GM18499 (cell line): ENCODE measurements around the gene NFKB2.

Experiments
- ATAC-seq: cut with Tn5 transposase; IDR thresholded peaks from one replicate; pipeline ENCODE4 v1.9.1; 2021; ENCODE audit warnings: moderate number of reproducible peaks; ENCODE audit not compliant: insufficient read depth, unreplicated experiment

The NFKB2 gene

DNA sequence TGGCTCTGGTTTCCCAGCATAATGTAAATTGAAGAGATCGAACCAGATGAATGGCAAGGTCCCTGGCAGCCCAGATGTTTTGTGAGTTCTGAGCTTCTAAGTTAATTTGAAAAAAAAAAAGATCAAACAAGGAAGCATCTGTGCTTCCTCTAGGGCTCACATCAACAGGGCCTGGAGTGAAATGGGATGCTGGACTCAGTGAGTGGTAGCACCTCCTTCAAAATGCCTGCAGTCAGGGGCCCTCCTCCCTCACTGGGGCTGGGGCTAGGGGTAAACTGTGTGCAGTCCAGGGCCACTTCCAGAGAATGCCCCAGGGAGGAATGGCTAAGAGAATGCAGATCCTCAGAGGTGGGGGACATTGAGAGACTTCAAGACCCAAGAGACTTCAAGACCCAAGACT is 42.9 kb downstream of the NFKB2 start:
- ATAC-seq = no peak

DNA sequence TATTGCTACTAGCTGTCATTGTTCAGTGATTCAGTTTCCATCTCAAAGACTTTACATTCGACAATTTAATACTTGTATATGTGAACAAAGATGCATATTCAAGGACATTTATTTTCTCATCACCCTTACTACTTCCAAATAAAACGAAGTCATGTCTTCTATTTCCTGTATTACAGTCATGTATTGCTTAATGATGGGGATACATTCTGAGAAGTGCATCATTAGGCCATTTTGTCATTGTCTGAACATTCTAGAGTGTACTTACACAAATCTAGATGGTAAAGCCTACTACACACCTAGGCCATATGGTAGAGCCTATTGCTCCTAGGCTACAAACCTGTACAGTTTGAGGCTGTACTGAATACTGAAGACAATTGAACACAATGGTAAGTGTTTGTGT is 49.3 kb downstream of the NFKB2 start:
- ATAC-seq = no peak

DNA sequence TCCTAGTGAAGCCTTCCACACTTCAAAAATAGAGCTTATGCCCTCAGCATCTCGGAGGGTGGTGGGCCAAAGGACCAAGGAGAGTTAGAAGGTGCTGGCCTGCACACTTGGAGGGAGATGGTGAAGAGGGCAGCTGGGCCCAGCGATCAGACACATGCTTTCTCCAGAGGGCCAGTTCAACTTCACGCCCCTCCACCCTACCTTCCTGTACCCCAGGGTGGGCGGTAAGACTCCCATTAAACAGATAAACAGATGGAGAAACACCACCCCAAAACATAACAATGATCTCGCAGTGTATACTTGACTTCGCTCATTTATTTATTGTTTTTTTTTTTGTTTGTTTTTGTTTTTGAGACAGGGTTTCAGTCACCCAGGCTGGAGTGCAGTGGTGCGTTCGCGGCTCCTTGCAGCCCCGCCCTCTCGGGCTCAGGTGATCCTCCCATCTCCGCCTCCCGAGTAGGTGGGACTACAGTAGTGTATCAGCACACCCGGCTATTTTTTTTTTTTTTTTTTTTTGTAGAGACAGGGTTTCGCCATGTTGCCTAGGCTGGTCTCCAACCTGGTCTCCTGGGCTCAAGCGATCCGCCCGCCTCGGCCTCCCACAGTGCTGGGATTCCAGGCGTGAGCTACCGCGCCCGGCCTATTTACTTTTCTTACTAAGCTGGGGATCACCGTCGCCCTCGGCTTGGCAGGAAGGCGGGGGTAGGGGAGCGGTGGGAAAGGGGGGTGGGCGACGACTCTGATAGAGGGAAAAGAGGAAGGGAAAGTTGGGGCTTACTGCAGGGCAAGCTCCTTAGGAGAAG is 54.0 kb downstream of the NFKB2 start:
- peak; percentile 35 for ATAC-seq

DNA sequence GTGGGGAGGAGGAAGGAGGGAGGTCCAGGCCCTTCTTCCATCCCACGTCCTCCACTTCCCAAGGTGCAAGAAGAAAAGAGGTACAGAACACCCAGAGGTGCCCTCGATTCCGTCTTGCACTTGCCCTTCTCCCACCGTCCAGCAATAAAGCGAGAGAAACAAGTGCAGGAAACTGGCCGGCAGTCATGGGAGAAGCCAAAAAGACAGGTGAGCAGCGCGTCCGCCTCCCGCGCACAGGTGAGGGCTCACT is 54.5 kb downstream of the NFKB2 start:
- no peak for ATAC-seq

DNA sequence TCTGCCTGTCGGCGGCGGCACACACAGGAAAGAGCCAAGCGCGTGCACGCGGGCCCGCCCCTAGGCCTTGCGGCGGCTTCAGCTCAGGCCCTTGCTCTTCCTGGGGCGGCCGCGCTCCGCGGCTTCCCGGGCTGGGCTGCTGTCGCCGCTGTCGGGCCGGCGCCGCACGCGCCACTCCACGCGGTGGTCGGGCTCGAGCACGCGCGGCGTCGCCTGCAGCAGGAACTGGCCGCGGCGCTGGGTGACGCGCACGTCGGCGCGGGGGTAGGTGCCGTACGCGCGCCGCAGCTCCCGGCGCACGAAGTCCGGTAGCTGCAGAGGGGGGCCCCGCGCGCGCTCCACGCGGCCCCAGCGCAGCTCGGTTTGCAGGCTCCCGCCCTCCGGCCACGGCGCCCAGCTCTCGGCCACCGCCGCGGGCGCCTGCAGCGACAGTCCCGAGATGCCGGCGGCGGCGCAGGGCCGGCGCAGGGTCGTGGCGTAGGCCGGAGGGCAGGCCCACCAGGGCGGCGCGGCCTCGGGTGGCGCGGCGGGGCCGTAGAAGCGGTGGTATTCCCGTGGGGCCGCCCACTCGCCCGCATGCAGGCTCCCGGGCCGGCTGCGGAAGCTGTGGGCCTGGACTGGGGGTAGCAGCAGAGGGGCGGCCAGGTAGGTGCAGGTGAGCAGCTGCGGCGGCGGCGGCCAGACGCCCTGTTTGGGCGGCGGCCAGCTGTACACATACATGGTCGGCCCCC is 55.0 kb downstream of the NFKB2 start:
- no peak for ATAC-seq

DNA sequence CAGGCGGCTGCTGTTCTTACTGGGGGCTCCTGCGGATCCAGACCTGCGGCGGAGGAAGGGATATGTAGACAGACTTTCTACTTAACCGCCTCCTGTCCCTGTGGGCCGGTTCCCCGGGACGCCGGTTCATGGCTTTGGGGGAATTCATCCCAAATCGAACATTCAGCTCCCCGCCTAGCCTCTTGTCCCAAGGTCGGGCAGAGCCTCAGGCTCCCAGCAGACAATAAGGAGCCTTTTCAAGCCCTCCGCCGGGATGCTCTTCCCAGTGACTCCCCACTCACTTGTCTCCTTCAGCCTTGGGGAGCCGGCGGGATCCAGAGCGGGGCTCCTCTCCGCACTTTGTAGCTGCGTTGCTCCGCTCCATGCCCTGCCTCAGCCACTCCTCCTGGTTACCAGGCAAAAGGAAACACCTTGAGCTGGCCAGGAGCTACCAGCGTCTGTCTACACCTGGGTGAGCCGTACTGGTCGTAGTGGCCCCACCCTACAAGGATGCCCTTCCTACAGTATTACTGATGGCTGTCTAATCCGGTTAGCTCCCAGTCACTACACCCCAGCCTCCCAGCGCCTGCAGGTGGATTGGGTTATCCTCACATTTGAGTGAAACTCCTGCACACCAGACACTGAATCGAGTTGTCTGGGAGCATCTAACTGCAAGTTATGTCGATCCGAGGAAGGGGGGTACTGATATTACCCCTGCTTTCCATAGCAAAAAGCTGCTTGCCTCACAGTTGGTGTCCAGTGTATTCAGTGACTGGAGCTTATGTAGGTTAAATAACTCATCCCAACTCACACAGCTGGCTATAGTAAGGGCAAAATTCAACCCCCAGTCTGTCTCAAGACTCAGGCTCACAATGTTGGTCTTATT is 55.8 kb downstream of the NFKB2 start, which contains the start of gene C10orf95:
TSS of gene C10orf95 (minus strand) at position 439 of the 865 bp plus-strand sequence. CDS start 450 bp downstream, outside the sequence.
- no peak for ATAC-seq
